A673 (cell line): ENCODE measurements around the gene AP1AR. TPM values are rescaled to one million over a fixed set of nuclear protein-coding genes. Genes with fewer than 3 reads are reported as not detected.

ENCODE experiments used
- BruUV-seq: library from RNA; stranded (reverse); fragments of 400-500 nt; replicated peaks from 2 replicates; lab custom pipeline; 2021; lab: Mats Ljungman, UMichigan
- CTCF ChIA-PET: fragments of 300-600 bp; sonication (Branson Sonifier 250); formaldehyde crosslinking; loops from one replicate; lab custom pipeline; 2022; ENCODE audit warnings: antibody characterized with exemption; lab: Charles Lee
- POLR2A ChIA-PET: fragments of 300-600 bp; sonication (Branson Sonifier 250); formaldehyde crosslinking; loops from one replicate; lab custom pipeline; 2022; ENCODE audit warnings: antibody characterized with exemption; ENCODE audit not compliant: low non-redundant PET; lab: Charles Lee
- DNase-seq: peaks from one replicate; pipeline ENCODE4 v3.0.0-alpha.2; 2015; ENCODE audit warnings: low spot score
- H3K27ac ChIP-seq: fragments of 200-600 bp; sonication (generic); 2 replicates; pipeline ENCODE4 v1.5.1; 2016; ENCODE audit warnings: mixed run types, low read depth, mild to moderate bottlenecking, mixed read lengths, antibody characterized with exemption, low read length; ENCODE audit not compliant: poor library complexity, severe bottlenecking
- H3K27me3 ChIP-seq: fragments of 200-600 bp; sonication (generic); replicated peaks from 2 replicates; pipeline ENCODE4 v1.6.1; 2017; ENCODE audit warnings: mixed run types, low read depth, mild to moderate bottlenecking, mixed read lengths, antibody characterized with exemption, low read length; ENCODE audit not compliant: insufficient read depth, poor library complexity
- H3K36me3 ChIP-seq: fragments of 200-600 bp; sonication (generic); 2 replicates; pipeline ENCODE4 v1.6.1; 2016; ENCODE audit warnings: mixed run types, mild to moderate bottlenecking, mixed read lengths, antibody characterized with exemption, low read length; ENCODE audit not compliant: insufficient read depth, poor library complexity, severe bottlenecking
- H3K4me1 ChIP-seq: fragments of 200-600 bp; sonication (generic); 2 replicates; pipeline ENCODE4 v1.6.1; 2017; ENCODE audit warnings: mixed run types, mild to moderate bottlenecking, mixed read lengths, antibody characterized with exemption, low read length; ENCODE audit not compliant: insufficient read depth, poor library complexity, severe bottlenecking
- H3K4me3 ChIP-seq: fragments of 200-600 bp; sonication (generic); 2 replicates; pipeline ENCODE4 v1.5.1; 2016; ENCODE audit warnings: low read depth, mixed run types, mild to moderate bottlenecking, mixed read lengths, low read length; ENCODE audit not compliant: poor library complexity, severe bottlenecking
- H3K9me3 ChIP-seq: fragments of 200-600 bp; sonication (generic); 2 replicates; pipeline ENCODE4 v1.6.1; 2016; ENCODE audit warnings: mixed run types, low read depth, mild to moderate bottlenecking, mixed read lengths, antibody characterized with exemption, low read length; ENCODE audit not compliant: poor library complexity, severe bottlenecking
- CTCF ChIP-seq: fragments of 300-800, 200-600 bp; sonication (generic); conservative IDR thresholded peaks from 2 replicates; pipeline ENCODE4 v1.5.1; 2017; ENCODE audit warnings: low read depth, mild to moderate bottlenecking, antibody characterized with exemption, low read length, moderate library complexity, mixed read lengths
- EZH2 ChIP-seq: fragments of 200-600 bp; sonication (generic); IDR thresholded peaks from 2 replicates; pipeline ENCODE4 v1.6.1; 2017; ENCODE audit warnings: borderline replicate concordance, low read depth, mild to moderate bottlenecking, mixed read lengths, antibody characterized with exemption, low read length; ENCODE audit not compliant: poor library complexity, severe bottlenecking
- intact Hi-C: fragments of 100-400 bp; cut with micrococcal nuclease; formaldehyde crosslinking; loops from one replicate; pipeline ENCODE4 v1.10.0; 2022; ENCODE audit not compliant: unreplicated experiment
- total RNA-seq: library from RNA; stranded (reverse); gene quantifications from 2 replicates; pipeline ENCODE4 v1.2.3, GENCODE V29; 2021

The AP1AR gene
- total RNA-seq, 1 experiment from 2014 or later = 24.9 TPM

- DNase-seq = peak; percentile 18
- CTCF ChIA-PET = interaction anchor here (0.6 to 1.3 kb wide), 4 partner anchors 14 to 709 kb away, joined by 3 to 7 read pairs (median 4); no protein-coding TSS in a partner anchor
- intact Hi-C loops = loop anchor here (5.0 kb wide), 1 partner anchor 87 kb away; no protein-coding TSS in a partner anchor
These were observed 41.8 kb upstream of the AP1AR start for GRCh38 chr4:112189754-112190153.

GRCh38 chr4:112190684-112191083, 40.9 kb upstream of the AP1AR start:
- Histone ChIP-seq H3K4me3 (no peak overlapping the region), H3K27ac (no peak overlapping the region), H3K9me3 (no peaks in the 10 kb centered on the region), H3K27me3 (no peaks in the 10 kb centered on the region), H3K36me3 (no peaks in the 10 kb centered on the region), H3K4me1 (no peaks in the 10 kb centered on the region)
- intact Hi-C loops = no loop called here
- ChIA-PET POLR2A (no interaction called here), CTCF (interaction anchor here (1.3 kb wide), 1 partner anchor 91 kb away, joined by 7 read pairs; no protein-coding TSS in a partner anchor)
- DNase-seq = no peak
- no TSS peak for BruUV-seq
- TF ChIP-seq CTCF (no peak), EZH2 (no peak)

More at GRCh38 chr4:112189754-112190153, 41.8 kb upstream of the AP1AR start:
- H3K4me3 ChIP-seq = no peak overlapping the region
- no peaks in the 10 kb centered on the region for H3K9me3 ChIP-seq
- POLR2A ChIA-PET = no interaction called here
- H3K36me3 ChIP-seq = no peaks in the 10 kb centered on the region
- H3K27me3 ChIP-seq = no peaks in the 10 kb centered on the region
- H3K27ac ChIP-seq = no peak overlapping the region
- H3K4me1 ChIP-seq = no peaks in the 10 kb centered on the region
- no TSS peak for BruUV-seq
- TF ChIP-seq EZH2 = no peak
- TF ChIP-seq CTCF = peak; percentile 41; the same call in 1 of the 2 replicates

GRCh38 chr4:112196461-112196860, 35.1 kb upstream of the AP1AR start:
- no TSS peak for BruUV-seq

GRCh38 chr4:112199041-112199440, 32.5 kb upstream of the AP1AR start:
- DNase-seq = no peak
- H3K27me3 ChIP-seq = no peaks in the 10 kb centered on the region
- intact Hi-C loops = no loop called here
- TF ChIP-seq EZH2 (no peak), CTCF (no peak)
- ChIA-PET POLR2A (no interaction called here), CTCF (no interaction called here)
- H3K4me1 ChIP-seq = no peaks in the 10 kb centered on the region
- BruUV-seq = no TSS peak
- H3K4me3 ChIP-seq = no peak overlapping the region
- no peak overlapping the region for H3K27ac ChIP-seq
- H3K36me3 ChIP-seq = no peaks in the 10 kb centered on the region
- H3K9me3 ChIP-seq = no peaks in the 10 kb centered on the region

More at GRCh38 chr4:112196461-112196860, 35.1 kb upstream of the AP1AR start:
- TF ChIP-seq EZH2 = no peak
- no peak overlapping the region for H3K4me3 ChIP-seq
- H3K36me3 ChIP-seq = no peaks in the 10 kb centered on the region
- no peak overlapping the region for H3K27ac ChIP-seq
- intact Hi-C loops = no loop called here
- H3K9me3 ChIP-seq = no peaks in the 10 kb centered on the region
- DNase-seq = no peak
- POLR2A ChIA-PET = no interaction called here
- no peaks in the 10 kb centered on the region for H3K27me3 ChIP-seq
- CTCF ChIA-PET = no interaction called here
- H3K4me1 ChIP-seq = no peaks in the 10 kb centered on the region
